Astrocyte (in vitro differentiated cells and primary cell): ENCODE measurements around the gene COL28A1. TPM values are rescaled to one million over a fixed set of nuclear protein-coding genes. Genes with fewer than 3 reads are reported as not detected.

ENCODE experiments used
- DNase-seq: peaks from one replicate; pipeline ENCODE4 v3.0.0-alpha.2; 2010; ENCODE audit warnings: low read depth
- FAIRE-seq: peaks from 2 replicates; lab custom pipeline; 2011; peaks lifted over from hg19 to GRCh38; lab: Jason Lieb, UNC
- H2AFZ ChIP-seq: 2 replicates; pipeline ENCODE4 v1.6.0; 2012; ENCODE audit warnings: low read depth, low read length, inconsistent platforms
- H3K27ac ChIP-seq: 2 replicates; pipeline ENCODE4 v1.5.1; 2011; ENCODE audit warnings: low read depth, low read length, inconsistent platforms
- H3K27me3 ChIP-seq: 2 replicates; pipeline ENCODE4 v1.6.0; 2011; ENCODE audit warnings: low read length, inconsistent platforms; ENCODE audit not compliant: insufficient read depth
- H3K36me3 ChIP-seq: 2 replicates; pipeline ENCODE4 v1.5.1; 2011; ENCODE audit warnings: low read length, inconsistent platforms; ENCODE audit not compliant: insufficient read depth
- H3K4me1 ChIP-seq: 2 replicates; pipeline ENCODE4 v1.5.1; 2011; ENCODE audit warnings: low read length, inconsistent platforms; ENCODE audit not compliant: insufficient read depth
- H3K4me2 ChIP-seq: 2 replicates; pipeline ENCODE4 v1.6.0; 2012; ENCODE audit warnings: low read length, inconsistent platforms
- H3K4me3 ChIP-seq: 2 replicates; pipeline ENCODE4 v1.5.1; 2011; ENCODE audit warnings: low read depth, mild to moderate bottlenecking, low read length, inconsistent platforms; ENCODE audit not compliant: insufficient read depth
- H3K79me2 ChIP-seq: 2 replicates; pipeline ENCODE4 v1.6.0; 2012; ENCODE audit warnings: mild to moderate bottlenecking, low read length, inconsistent platforms; ENCODE audit not compliant: insufficient read depth
- H3K9ac ChIP-seq: 2 replicates; pipeline ENCODE4 v1.6.0; 2012; ENCODE audit warnings: mild to moderate bottlenecking, low read length, inconsistent platforms
- H3K9me3 ChIP-seq: 2 replicates; pipeline ENCODE4 v1.5.1; 2012; ENCODE audit warnings: low read depth, mild to moderate bottlenecking, low read length, inconsistent platforms; ENCODE audit not compliant: insufficient read depth
- H4K20me1 ChIP-seq: 2 replicates; pipeline ENCODE4 v1.6.0; 2012; ENCODE audit warnings: low read length, inconsistent platforms; ENCODE audit not compliant: insufficient read depth
- H3K27ac Mint-ChIP-seq: one replicate; pipeline ENCODE4 v1.8.0; 2021; ENCODE audit warnings: mild to moderate bottlenecking, mixed read lengths; ENCODE audit not compliant: unreplicated experiment
- H3K27me3 Mint-ChIP-seq: one replicate; pipeline ENCODE4 v1.8.0; 2021; ENCODE audit warnings: low read depth, mixed read lengths; ENCODE audit not compliant: unreplicated experiment
- H3K36me3 Mint-ChIP-seq: one replicate; pipeline ENCODE4 v1.8.0; 2021; ENCODE audit warnings: low read depth, mixed read lengths; ENCODE audit not compliant: unreplicated experiment
- H3K4me1 Mint-ChIP-seq: one replicate; pipeline ENCODE4 v1.8.0; 2021; ENCODE audit warnings: low read depth, mixed read lengths; ENCODE audit not compliant: unreplicated experiment
- H3K4me3 Mint-ChIP-seq: one replicate; pipeline ENCODE4 v1.8.0; 2021; ENCODE audit warnings: mild to moderate bottlenecking, moderate library complexity, mixed read lengths; ENCODE audit not compliant: unreplicated experiment
- H3K9me3 Mint-ChIP-seq: one replicate; pipeline ENCODE4 v1.8.0; 2021; ENCODE audit warnings: mild to moderate bottlenecking, mixed read lengths; ENCODE audit not compliant: unreplicated experiment
- EZH2 ChIP-seq: IDR thresholded peaks from 2 replicates; pipeline ENCODE4 v1.6.1; 2012; ENCODE audit warnings: mild to moderate bottlenecking, low read length, inconsistent platforms; ENCODE audit not compliant: insufficient read depth
- total RNA-seq: library from RNA; stranded (reverse); gene quantifications from 2 replicates; pipeline ENCODE4 v1.2.1, GENCODE V29; 2021
- TF ChIP-seq, protein P1 (sequence below): IDR thresholded peaks from 2 replicates; pipeline ENCODE4 v1.5.1; 2011; ENCODE audit warnings: low read depth, mild to moderate bottlenecking, inconsistent platforms, low read length, moderate library complexity; ENCODE audit not compliant: insufficient read depth

COL28A1 gene
- total RNA-seq, 1 donor from 2014 or later, result 0.11 TPM

- Mint-ChIP-seq H3K4me1 (peaks cover 3% of the 10 kb centered on the region), H3K4me3 (no peak overlapping the region), H3K27ac (no peak overlapping the region), H3K27me3 (no peaks in the 10 kb centered on the region), H3K9me3 (no peaks in the 10 kb centered on the region), H3K36me3 (no peaks in the 10 kb centered on the region)
- no peaks in the 10 kb centered on the region for H4K20me1 ChIP-seq
- no peaks in the 10 kb centered on the region for H3K27me3 ChIP-seq
- no peaks in the 10 kb centered on the region for H3K9me3 ChIP-seq
- DNase-seq, result no peak
- no peaks in the 10 kb centered on the region for H3K79me2 ChIP-seq
- H3K9ac ChIP-seq, result no peak overlapping the region
- H3K4me3 ChIP-seq, result no peak overlapping the region
- H3K36me3 ChIP-seq, result no peaks in the 10 kb centered on the region
- no peaks in the 10 kb centered on the region for H3K4me1 ChIP-seq
- H2AFZ ChIP-seq, result no peak overlapping the region
- H3K27ac ChIP-seq, result no peak overlapping the region
- TF ChIP-seq, protein P1, sequence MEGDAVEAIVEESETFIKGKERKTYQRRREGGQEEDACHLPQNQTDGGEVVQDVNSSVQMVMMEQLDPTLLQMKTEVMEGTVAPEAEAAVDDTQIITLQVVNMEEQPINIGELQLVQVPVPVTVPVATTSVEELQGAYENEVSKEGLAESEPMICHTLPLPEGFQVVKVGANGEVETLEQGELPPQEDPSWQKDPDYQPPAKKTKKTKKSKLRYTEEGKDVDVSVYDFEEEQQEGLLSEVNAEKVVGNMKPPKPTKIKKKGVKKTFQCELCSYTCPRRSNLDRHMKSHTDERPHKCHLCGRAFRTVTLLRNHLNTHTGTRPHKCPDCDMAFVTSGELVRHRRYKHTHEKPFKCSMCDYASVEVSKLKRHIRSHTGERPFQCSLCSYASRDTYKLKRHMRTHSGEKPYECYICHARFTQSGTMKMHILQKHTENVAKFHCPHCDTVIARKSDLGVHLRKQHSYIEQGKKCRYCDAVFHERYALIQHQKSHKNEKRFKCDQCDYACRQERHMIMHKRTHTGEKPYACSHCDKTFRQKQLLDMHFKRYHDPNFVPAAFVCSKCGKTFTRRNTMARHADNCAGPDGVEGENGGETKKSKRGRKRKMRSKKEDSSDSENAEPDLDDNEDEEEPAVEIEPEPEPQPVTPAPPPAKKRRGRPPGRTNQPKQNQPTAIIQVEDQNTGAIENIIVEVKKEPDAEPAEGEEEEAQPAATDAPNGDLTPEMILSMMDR, result no peak
- no peak for TF ChIP-seq EZH2
- FAIRE-seq, result no peak
- no peak overlapping the region for H3K4me2 ChIP-seq
Measured at GRCh38 chr7:7351832-7352231, 183.8 kb downstream of the COL28A1 start.

DNA sequence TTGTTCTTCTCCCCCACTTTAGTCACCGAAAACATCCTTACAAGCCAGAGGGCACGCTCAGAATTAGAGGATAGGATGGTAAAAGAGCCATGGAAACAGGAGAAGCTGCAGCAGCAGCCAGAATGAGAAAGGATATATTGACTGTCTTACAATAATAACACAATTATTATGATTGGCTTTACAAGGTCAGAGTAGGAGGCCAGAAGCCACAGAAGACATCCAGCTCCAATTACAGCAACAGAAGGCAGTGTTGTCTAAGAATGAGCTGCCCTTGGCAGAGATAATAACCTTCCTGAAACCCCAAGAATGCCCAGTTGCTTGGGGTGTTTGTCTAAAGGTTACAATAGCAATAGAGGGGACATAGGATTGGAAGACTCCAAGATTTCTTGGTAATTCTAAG lies 184.5 kb downstream of the COL28A1 start:
- Mint-ChIP-seq H3K4me3 (no peak overlapping the region), H3K4me1 (peaks cover 3% of the 10 kb centered on the region), H3K27ac (no peak overlapping the region), H3K27me3 (no peaks in the 10 kb centered on the region), H3K9me3 (no peaks in the 10 kb centered on the region), H3K36me3 (no peaks in the 10 kb centered on the region)
- H4K20me1 ChIP-seq, result no peaks in the 10 kb centered on the region
- no peaks in the 10 kb centered on the region for H3K36me3 ChIP-seq
- no peak overlapping the region for H3K4me3 ChIP-seq
- no peak overlapping the region for H3K27ac ChIP-seq
- H3K9ac ChIP-seq, result no peak overlapping the region
- no peaks in the 10 kb centered on the region for H3K9me3 ChIP-seq
- TF ChIP-seq, protein P1, result no peak
- TF ChIP-seq EZH2, result no peak
- FAIRE-seq (no peak), DNase-seq (no peak)
- H3K27me3 ChIP-seq, result no peaks in the 10 kb centered on the region
- H3K4me1 ChIP-seq, result no peaks in the 10 kb centered on the region
- H3K4me2 ChIP-seq, result no peak overlapping the region
- H3K79me2 ChIP-seq, result no peaks in the 10 kb centered on the region
- H2AFZ ChIP-seq, result no peak overlapping the region

GRCh38 chr7:7349156-7349555 lies 186.5 kb downstream of the COL28A1 start:
- no peak for FAIRE-seq
- no peak overlapping the region for H2AFZ ChIP-seq
- no peaks in the 10 kb centered on the region for H3K79me2 ChIP-seq
- no peak overlapping the region for H3K4me3 ChIP-seq
- no peak for TF ChIP-seq EZH2
- TF ChIP-seq, protein P1, result no peak
- peaks cover 3% of the 10 kb centered on the region for H3K4me1 Mint-ChIP-seq
- H3K27me3 Mint-ChIP-seq, result no peaks in the 10 kb centered on the region
- no peaks in the 10 kb centered on the region for H3K9me3 ChIP-seq
- H3K36me3 ChIP-seq, result no peaks in the 10 kb centered on the region
- H3K9me3 Mint-ChIP-seq, result no peaks in the 10 kb centered on the region
- H3K4me2 ChIP-seq, result no peak overlapping the region
- no peaks in the 10 kb centered on the region for H3K27me3 ChIP-seq
- no peak for DNase-seq
- H3K4me3 Mint-ChIP-seq, result no peak overlapping the region
- no peak overlapping the region for H3K9ac ChIP-seq
- H3K4me1 ChIP-seq, result no peaks in the 10 kb centered on the region
- H3K36me3 Mint-ChIP-seq, result no peaks in the 10 kb centered on the region
- no peaks in the 10 kb centered on the region for H4K20me1 ChIP-seq
- no peak overlapping the region for H3K27ac ChIP-seq
- H3K27ac Mint-ChIP-seq, result no peak overlapping the region
